ENCODE measurements around the gene CCNT1.
"Not testable (repeated sequence)": the region's sequence is repeated elsewhere in the genome, so short reads cannot be mapped to it uniquely, and the experiment has no call there.

Gene CCNT1

GRCh38 chr12:48690990-48691389 lies 25.5 kb downstream of the CCNT1 start:
- DNase-seq, result no peak

- DNase-seq, result no peak
Observed at GRCh38 chr12:48690436-48690835, 26.1 kb downstream of the CCNT1 start.

DNA sequence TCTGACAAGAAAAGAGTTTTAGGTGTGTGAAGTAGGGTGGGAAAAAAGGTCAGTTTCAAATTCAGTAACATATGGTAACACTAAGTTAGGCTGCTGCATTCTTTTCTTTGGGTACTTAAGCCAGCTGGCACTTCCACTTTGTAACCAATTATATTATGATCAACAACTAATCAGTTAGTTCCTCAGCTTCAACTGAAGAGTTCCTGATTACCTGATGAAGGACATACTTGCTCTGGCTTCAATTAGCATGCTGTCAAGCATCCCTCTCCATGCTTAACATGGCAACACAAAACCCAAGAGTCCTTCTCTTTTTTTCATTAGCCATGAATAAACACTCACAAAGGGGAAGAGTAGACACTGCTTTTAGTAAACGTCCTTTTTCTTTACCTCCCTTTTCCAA lies 27.7 kb downstream of the CCNT1 start:
- DNase-seq, result no peak

DNA sequence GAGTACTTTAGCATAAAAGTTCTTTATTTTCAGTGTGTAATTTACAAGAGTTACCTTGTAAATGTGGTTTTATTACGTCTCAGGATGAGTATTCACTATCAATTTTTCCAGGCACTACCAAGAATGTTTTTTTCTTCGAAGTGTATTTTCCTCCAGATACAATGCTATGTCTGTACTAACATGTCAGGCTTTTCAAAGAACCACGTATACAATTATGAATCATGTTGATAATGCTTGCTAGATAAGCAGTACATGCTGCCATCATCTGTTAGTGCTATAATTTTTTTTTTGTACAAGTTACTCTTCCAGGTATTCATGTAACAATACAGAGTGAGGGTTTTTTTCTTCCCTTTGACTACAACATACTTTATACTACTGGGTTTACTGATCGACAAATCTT lies 28.9 kb downstream of the CCNT1 start:
- no peak for DNase-seq

GRCh38 chr12:48686615-48687334 lies 29.7 kb downstream of the CCNT1 start:
- no peak for DNase-seq

GRCh38 chr12:48686037-48686595 lies 30.4 kb downstream of the CCNT1 start:
- no peak for DNase-seq

DNA sequence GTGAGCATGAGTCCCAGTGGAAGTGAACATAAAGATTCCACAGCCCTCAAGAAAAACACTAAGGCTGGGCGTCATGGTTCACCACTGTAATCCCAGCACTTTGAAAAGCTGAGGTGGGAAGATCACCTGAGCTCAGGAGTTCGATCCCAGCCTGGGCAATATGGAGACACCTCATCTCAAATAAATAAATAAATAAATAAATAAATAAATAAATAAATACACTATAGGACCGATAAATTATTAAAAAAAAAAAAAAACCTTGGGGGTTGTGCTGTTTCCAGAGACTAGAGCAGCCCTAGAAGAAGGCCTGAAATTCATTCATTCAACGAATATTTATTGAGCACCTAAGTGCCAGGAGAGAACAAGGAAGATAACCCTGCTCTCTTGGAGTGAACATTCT lies 33.0 kb downstream of the CCNT1 start:
- DNase-seq, result no peak

- no peak for DNase-seq
Observed at GRCh38 chr12:48682927-48683326, 33.6 kb downstream of the CCNT1 start.

- DNase-seq, result not testable (repeated sequence)
Observed at GRCh38 chr12:48682533-48682905, 34.0 kb downstream of the CCNT1 start.

DNA sequence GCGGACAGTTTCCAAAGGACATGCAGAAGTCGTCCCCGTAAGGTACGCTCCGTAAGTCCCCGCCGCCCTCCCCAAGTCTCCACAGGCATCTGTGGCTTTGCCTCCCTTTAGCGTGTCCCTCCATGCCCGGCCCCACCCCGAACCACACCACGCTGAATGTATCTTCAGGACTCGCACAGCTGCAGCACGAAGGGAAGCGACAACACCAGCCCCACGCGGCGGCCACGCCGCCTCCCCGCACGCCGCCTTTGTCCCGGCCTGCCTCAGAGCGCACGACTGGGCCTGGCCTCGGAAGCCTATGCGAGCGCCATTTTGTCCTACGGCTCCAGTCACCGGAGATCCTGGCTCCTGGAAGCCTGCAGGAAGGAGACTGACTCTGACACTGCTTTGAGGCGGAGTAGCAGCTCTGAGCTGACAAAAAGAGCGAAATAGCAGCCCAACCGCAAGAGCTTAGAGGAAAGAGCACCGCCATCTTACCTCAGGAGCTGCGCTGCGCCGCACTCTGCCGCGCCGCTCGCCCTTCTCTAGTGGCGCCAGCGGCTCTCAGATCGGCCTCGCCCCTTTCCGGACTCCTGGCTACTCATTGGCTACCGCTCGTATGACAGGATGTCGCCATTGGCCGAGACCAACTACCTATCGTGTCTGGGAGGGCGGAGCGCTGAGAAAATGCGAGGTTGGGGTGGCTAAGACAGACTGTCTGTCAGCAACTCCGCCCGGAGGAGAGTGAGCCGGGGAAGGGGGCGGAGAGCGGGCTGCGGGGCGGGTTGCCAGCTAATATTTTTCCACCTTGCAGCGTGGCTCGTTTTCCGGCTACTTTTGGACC lies 34.6 kb downstream of the CCNT1 start, which contains the start of gene KANSL2:
TSS of gene KANSL2 (minus strand) at position 529 of the 823 bp plus-strand sequence. CDS start 606 bp downstream, outside the sequence.
- peak; percentile 99 for DNase-seq

DNA sequence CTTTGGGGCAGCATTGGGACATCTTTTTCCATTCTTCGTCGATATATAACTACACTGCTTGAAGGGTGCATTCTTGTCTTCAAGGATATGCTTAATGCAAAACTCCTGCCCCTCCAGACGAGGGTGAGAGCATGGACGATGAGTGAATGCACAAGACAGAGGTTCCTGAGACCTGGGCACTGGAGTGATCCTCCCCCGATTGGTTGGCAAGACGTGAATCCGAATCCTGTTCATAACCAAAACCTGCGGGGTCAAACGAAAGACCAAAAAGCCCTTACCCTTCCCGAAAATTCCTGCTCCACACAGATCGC lies 35.2 kb downstream of the CCNT1 start:
- peak; percentile 4 for DNase-seq

DNA sequence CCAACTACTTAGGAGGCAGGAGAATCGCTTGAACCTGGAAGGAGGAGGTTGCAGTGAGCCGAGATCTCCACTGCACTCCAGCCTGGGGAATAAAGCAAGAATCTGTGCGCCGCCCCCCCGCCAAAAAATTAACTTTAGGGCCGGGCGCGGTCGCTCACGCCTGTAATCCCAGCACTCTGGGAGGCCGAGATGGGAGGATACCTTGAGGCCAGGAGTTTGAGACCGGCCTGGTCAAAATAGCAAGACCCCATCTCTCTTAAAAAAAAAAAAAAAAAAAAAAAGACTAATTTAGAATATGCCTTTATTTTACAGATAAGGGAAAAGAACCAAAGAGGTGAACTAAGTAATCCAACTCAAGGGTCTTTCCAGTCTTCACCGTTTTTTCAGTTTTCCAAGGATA lies 35.6 kb downstream of the CCNT1 start:
- DNase-seq, result no peak

GRCh38 chr12:48678551-48679185 lies 37.8 kb downstream of the CCNT1 start:
- DNase-seq, result no peak

DNA sequence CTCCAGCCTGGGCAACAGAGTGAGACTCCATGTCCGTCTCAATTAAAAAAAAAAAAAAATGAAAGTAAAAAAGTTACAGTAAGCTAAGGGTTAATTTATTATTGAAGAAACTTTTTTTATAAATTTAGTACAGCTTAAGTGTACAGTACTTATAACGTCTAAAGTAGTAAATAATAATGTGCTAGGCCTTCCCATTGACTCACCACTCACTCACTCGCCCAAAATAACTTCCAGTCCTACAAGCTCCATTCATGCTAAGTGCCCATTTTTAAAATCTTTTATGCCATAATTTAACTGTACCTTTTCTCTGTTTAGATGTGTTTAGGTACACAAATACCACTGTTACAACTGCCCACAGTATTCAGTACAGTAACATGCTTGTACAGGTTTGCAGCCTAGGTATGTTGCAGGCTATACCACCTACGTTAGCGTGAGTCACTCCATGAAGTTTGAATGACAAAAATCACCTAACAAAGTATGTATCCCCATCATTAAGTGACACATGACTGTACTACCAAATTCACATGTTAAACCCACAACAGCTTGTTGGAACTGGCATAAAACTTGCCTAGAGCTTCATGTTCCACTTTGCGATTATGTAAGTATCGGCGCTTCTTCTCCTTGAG lies 45.2 kb downstream of the CCNT1 start:
- peak; percentile 14 for DNase-seq

DNA sequence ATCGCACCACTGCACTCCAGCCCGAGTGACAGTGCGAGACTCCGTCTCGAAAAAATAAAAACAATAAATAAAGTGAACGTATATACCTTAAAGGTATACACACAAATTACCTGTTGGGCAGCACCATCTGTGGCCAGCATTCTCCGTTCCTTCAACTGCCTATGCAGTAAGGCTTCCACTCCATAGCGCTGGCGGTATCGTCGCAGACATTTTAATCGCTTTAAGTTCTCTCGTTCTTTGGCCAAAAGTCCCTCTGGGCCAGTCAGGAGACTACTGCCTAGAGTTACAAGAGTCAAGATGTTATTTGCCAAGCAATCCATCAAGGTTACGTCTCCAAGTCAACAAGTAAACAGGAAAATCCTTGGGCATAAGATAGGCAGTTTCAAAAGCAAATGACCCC lies 47.5 kb downstream of the CCNT1 start:
- DNase-seq, result no peak

DNA sequence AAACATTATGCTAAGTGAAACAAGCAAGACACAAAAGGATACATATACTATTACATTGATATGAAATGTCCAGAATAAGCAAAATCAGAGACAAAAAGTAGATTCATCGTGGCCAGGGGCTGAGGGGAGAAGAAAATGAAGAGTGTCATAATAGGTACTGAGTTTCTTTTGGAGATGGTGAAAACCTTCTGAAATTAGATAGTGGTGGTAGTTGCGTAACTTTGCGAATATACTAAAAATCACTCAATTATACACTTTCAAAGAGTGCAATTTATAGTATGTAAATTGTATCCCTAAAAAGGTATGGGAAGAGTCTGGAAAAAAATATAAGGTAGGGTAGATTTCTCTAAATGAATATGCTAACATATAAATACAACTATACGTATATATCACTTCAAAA lies 56.6 kb downstream of the CCNT1 start:
- no peak for DNase-seq

DNA sequence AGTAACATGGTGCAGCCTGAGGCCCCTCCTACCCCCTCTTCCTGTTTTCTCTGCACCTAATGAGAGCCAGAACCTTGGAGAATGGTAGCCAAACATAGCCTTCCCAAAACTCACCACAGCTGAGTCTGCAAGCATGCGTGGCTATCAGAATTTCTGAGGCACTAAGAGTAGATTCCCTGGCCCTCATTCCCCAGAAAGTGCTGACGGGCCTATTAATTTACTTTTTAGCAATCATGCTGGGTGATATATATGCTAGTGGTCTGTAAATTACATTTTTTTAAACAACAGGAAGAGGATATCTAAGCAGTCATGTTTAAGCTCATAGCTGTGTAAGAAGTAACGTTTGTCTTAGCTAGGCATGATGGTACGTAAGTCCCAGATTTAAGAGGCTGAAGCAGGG lies 64.8 kb downstream of the CCNT1 start:
- peak; percentile 23 for DNase-seq

- DNase-seq, result not testable (repeated sequence)
Observed at GRCh38 chr12:48645354-48645753, 71.2 kb downstream of the CCNT1 start.

GRCh38 chr12:48643011-48643410 lies 73.5 kb downstream of the CCNT1 start:
- DNase-seq, result no peak

GRCh38 chr12:48641752-48642555 lies 74.6 kb downstream of the CCNT1 start:
- not testable (repeated sequence) for DNase-seq

- no peak for DNase-seq
Observed at GRCh38 chr12:48640854-48641253, 75.7 kb downstream of the CCNT1 start.

DNA sequence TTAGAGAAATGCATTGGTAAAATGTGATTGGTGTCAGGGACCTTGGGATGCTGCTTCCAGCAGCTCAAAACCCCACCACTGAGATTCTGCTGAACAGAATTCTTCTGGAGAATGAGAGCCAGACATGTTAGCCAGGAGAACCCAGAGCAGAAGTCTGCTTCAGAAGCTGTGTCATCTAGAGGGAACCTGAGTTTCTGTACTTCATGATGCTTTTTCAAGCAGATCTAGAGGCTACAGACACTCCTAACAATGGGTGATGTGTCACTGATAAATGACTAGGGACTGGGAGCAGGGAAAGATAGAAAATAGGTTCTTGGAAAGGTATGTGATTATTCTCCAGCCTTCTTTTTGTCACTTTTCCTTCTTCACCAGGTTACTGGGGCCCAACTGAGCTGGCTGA lies 76.1 kb downstream of the CCNT1 start:
- no peak for DNase-seq

Measured in fibroblast of skin of right quadriceps (primary cell).